Transverse colon (tissue), 4 donors: ENCODE data around the gene SEPHS2.

Source experiments
- CTCF ChIP-seq, 5 experiments: fragments of 200-600 bp in 3 of 5; fragments of 450-650 bp in 2 of 5; sonication (generic) in 3 of 5; IDR thresholded peaks; 1 replicate in 2 of 5; 2 replicates in 3 of 5; pipeline ENCODE4 v1.5.1; 2016 to 2017; ENCODE audit warnings: antibody characterized with exemption in 5 of 5, inconsistent platforms in 3 of 5, mild to moderate bottlenecking in 2 of 5, moderate library complexity in 1 of 5
- POLR2A ChIP-seq: fragments of 450-650 bp; IDR thresholded peaks from one replicate; pipeline ENCODE4 v1.6.1; 2016; ENCODE audit warnings: antibody characterized with exemption, mild to moderate bottlenecking, moderate library complexity
- POLR2AphosphoS5 ChIP-seq, 3 donors: sonication (generic); formaldehyde crosslinking; IDR thresholded peaks; one replicate each; pipeline ENCODE4 v1.6.1; 2016; ENCODE audit warnings: antibody characterized with exemption in 3 of 3

GRCh38 chr16:30456302-30456701 lies 10.6 kb upstream of the SEPHS2 start:
- TF ChIP-seq CTCF (IDR thresholded peaks at IDR 0.05) (no peak), POLR2AphosphoS5 (IDR thresholded peaks at IDR 0.05) (no peak), POLR2A (no peak)
